ENCODE results near the gene STUB1. TPM values are rescaled to one million over a fixed set of nuclear protein-coding genes. Genes with fewer than 3 reads are reported as not detected.
"Not testable (repeated sequence)": the region's sequence is repeated elsewhere in the genome, so short reads cannot be mapped to it uniquely, and the experiment has no call there.

The STUB1 gene
- total RNA-seq, 1 donor from 2014 or later: 126 TPM

GRCh38 chr16:684961-685696, 4.9 kb downstream of the STUB1 start:
- no peak for DNase-seq
- ATAC-seq (ENCODE audit: poor library complexity): no peak
- intact Hi-C loops (cut with DNase I): no loop called here

GRCh38 chr16:685967-686366, 5.8 kb downstream of the STUB1 start:
- ATAC-seq (ENCODE audit: poor library complexity) (no peak), DNase-seq (no peak)
- intact Hi-C loops (cut with DNase I): no loop called here

- intact Hi-C loops (cut with DNase I): no loop called here
- ATAC-seq (ENCODE audit: poor library complexity) (no peak), DNase-seq (no peak)
Observed at GRCh38 chr16:686459-687260, 6.5 kb downstream of the STUB1 start.

GRCh38 chr16:687499-687898, 7.3 kb downstream of the STUB1 start:
- DNase-seq: no peak
- no peak for ATAC-seq (ENCODE audit: poor library complexity)
- intact Hi-C loops (cut with DNase I): no loop called here

GRCh38 chr16:689175-689897, 9.1 kb downstream of the STUB1 start:
- ATAC-seq (ENCODE audit: poor library complexity) (no peak), DNase-seq (no peak)
- intact Hi-C loops (cut with DNase I): no loop called here

GRCh38 chr16:691242-691641, 11.0 kb downstream of the STUB1 start:
- intact Hi-C loops (cut with DNase I); ATAC-seq (ENCODE audit: poor library complexity); DNase-seq: not testable (repeated sequence)

- ATAC-seq (ENCODE audit: poor library complexity): no peak
- intact Hi-C loops (cut with DNase I): no loop called here
Observed at GRCh38 chr16:692356-693108, 12.3 kb downstream of the STUB1 start.

GRCh38 chr16:693364-693763, 13.2 kb downstream of the STUB1 start:
- intact Hi-C loops (cut with DNase I): no loop called here

More at GRCh38 chr16:692356-693108, 12.3 kb downstream of the STUB1 start:
- DNase-seq: no peak

GRCh38 chr16:693766-694165, 13.6 kb downstream of the STUB1 start:
- ATAC-seq (ENCODE audit: poor library complexity) (no peak), DNase-seq (no peak)
- intact Hi-C loops (cut with DNase I): no loop called here

More at GRCh38 chr16:693364-693763, 13.2 kb downstream of the STUB1 start:
- no peak for DNase-seq
- no peak for ATAC-seq (ENCODE audit: poor library complexity)

GRCh38 chr16:694187-694862, 14.1 kb downstream of the STUB1 start:
- intact Hi-C loops (cut with DNase I): no loop called here
- ATAC-seq (ENCODE audit: poor library complexity) (no peak), DNase-seq (no peak)

- DNase-seq: no peak
- no peak for ATAC-seq (ENCODE audit: poor library complexity)
- intact Hi-C loops (cut with DNase I): no loop called here
Observed at GRCh38 chr16:694863-695354, 14.7 kb downstream of the STUB1 start.

GRCh38 chr16:695355-696089, 15.3 kb downstream of the STUB1 start:
- intact Hi-C loops (cut with DNase I): no loop called here
- DNase-seq (no peak), ATAC-seq (ENCODE audit: poor library complexity) (peak; percentile 13)

- ATAC-seq (ENCODE audit: poor library complexity): no peak
- intact Hi-C loops (cut with DNase I): no loop called here
- no peak for DNase-seq
Observed at GRCh38 chr16:698911-699671, 18.9 kb downstream of the STUB1 start.

- DNase-seq (no peak), ATAC-seq (ENCODE audit: poor library complexity) (peak; percentile 80)
- intact Hi-C loops (cut with DNase I): no loop called here
Observed at GRCh38 chr16:700684-701584, 20.7 kb downstream of the STUB1 start.

GRCh38 chr16:702341-702740, 22.1 kb downstream of the STUB1 start:
- intact Hi-C loops (cut with DNase I): no loop called here
- no peak for ATAC-seq (ENCODE audit: poor library complexity)
- DNase-seq: no peak

GRCh38 chr16:703406-703805, 23.2 kb downstream of the STUB1 start:
- no peak for DNase-seq
- intact Hi-C loops (cut with DNase I): no loop called here
- ATAC-seq (ENCODE audit: poor library complexity): no peak

Measured in Right ventricle myocardium superior (tissue), 1 donor.